ENCODE measurements around the gene FAAP20. TPM values are rescaled to one million over a fixed set of nuclear protein-coding genes. Genes with fewer than 3 reads are reported as not detected.

FAAP20 gene
- polyA plus RNA-seq, 4 donors = 24.4 to 76.3 (median 60.8) TPM

- DNase-seq (ENCODE audit: low read depth in 4 of 4, low spot score in 2 of 4) = no peak
Measured at GRCh38 chr1:2197707-2198165, 3.2 kb upstream of the FAAP20 start.

- no peak for DNase-seq (ENCODE audit: low read depth in 4 of 4, low spot score in 2 of 4)
Measured at GRCh38 chr1:2196901-2197638, 2.5 kb upstream of the FAAP20 start.

GRCh38 chr1:2195785-2196184 is 1.2 kb upstream of the FAAP20 start:
- no peak for DNase-seq (ENCODE audit: low read depth in 4 of 4, low spot score in 2 of 4)

- no peak for DNase-seq (ENCODE audit: low read depth in 4 of 4, low spot score in 2 of 4)
Measured at GRCh38 chr1:2194898-2195673, 514 bp upstream of the FAAP20 start.

GRCh38 chr1:2193514-2194281 is 874 bp downstream of the FAAP20 start:
- DNase-seq (ENCODE audit: low read depth in 4 of 4, low spot score in 2 of 4) = no peak

- DNase-seq (ENCODE audit: low read depth in 4 of 4, low spot score in 2 of 4) = no peak
Measured at GRCh38 chr1:2192031-2192995, 2.3 kb downstream of the FAAP20 start.

- no peak for DNase-seq (ENCODE audit: low read depth in 4 of 4, low spot score in 2 of 4)
Measured at GRCh38 chr1:2190491-2190976, 4.0 kb downstream of the FAAP20 start.

- DNase-seq (ENCODE audit: low read depth in 4 of 4, low spot score in 2 of 4) = peak in 2 of 4 donors; percentile 78 to 86
Measured at GRCh38 chr1:2189459-2190425, 4.8 kb downstream of the FAAP20 start.

- DNase-seq (ENCODE audit: low read depth in 4 of 4, low spot score in 2 of 4) = no peak
Measured at GRCh38 chr1:2188336-2188735, 6.2 kb downstream of the FAAP20 start.

- no peak for DNase-seq (ENCODE audit: low read depth in 4 of 4, low spot score in 2 of 4)
Measured at GRCh38 chr1:2187619-2188018, 7.0 kb downstream of the FAAP20 start.

GRCh38 chr1:2186901-2187300 is 7.7 kb downstream of the FAAP20 start:
- DNase-seq (ENCODE audit: low read depth in 4 of 4, low spot score in 2 of 4) = no peak

GRCh38 chr1:2185880-2186855 is 8.4 kb downstream of the FAAP20 start:
- no peak for DNase-seq (ENCODE audit: low read depth in 4 of 4, low spot score in 2 of 4)

GRCh38 chr1:2184934-2185333 is 9.6 kb downstream of the FAAP20 start:
- no peak for DNase-seq (ENCODE audit: low read depth in 4 of 4, low spot score in 2 of 4)

GRCh38 chr1:2184531-2184930 is 10.0 kb downstream of the FAAP20 start:
- no peak for DNase-seq (ENCODE audit: low read depth in 4 of 4, low spot score in 2 of 4)

- no peak for DNase-seq (ENCODE audit: low read depth in 4 of 4, low spot score in 2 of 4)
Measured at GRCh38 chr1:2183937-2184334, 10.6 kb downstream of the FAAP20 start.

GRCh38 chr1:2182376-2182775 is 12.2 kb downstream of the FAAP20 start:
- DNase-seq (ENCODE audit: low read depth in 4 of 4, low spot score in 2 of 4) = no peak

GRCh38 chr1:2181752-2182151 is 12.8 kb downstream of the FAAP20 start:
- no peak for DNase-seq (ENCODE audit: low read depth in 4 of 4, low spot score in 2 of 4)

GRCh38 chr1:2181271-2181670 is 13.3 kb downstream of the FAAP20 start:
- no peak for DNase-seq (ENCODE audit: low read depth in 4 of 4, low spot score in 2 of 4)
